DND-41 (cell line): ENCODE data around the gene ZNF783.
A peak's percentile ranks its signal among the peaks of the same experiment; 100 is the strongest.
"Not testable (repeated sequence)": the region's sequence is repeated elsewhere in the genome, so short reads cannot be mapped to it uniquely, and the experiment has no call there.

ENCODE experiments used
- ATAC-seq: fragments of 200-7000 bp; cut with Tn5 transposase; 3 replicates; pipeline ENCODE4 v1.9.1; 2021; ENCODE audit warnings: low read depth; ENCODE audit not compliant: insufficient read depth
- DNase-seq: peaks from one replicate; pipeline ENCODE4 v3.0.0-alpha.2; 2020
- H2AFZ ChIP-seq: 2 replicates; pipeline ENCODE4 v1.6.0; 2012; ENCODE audit warnings: low read depth, low read length
- H3K27ac ChIP-seq: 2 replicates; pipeline ENCODE4 v1.5.1; 2012; ENCODE audit warnings: low read length, inconsistent platforms
- H3K27me3 ChIP-seq: fragments of 200-600 bp; sonication (generic); 2 replicates; pipeline ENCODE4 v1.6.0; 2012; ENCODE audit warnings: low read length, mild to moderate bottlenecking, inconsistent platforms; ENCODE audit not compliant: insufficient read depth, poor library complexity
- H3K36me3 ChIP-seq: 2 replicates; pipeline ENCODE4 v1.5.1; 2012; ENCODE audit warnings: low read length, inconsistent platforms; ENCODE audit not compliant: insufficient read depth
- H3K4me1 ChIP-seq: 2 replicates; pipeline ENCODE4 v1.5.1; 2012; ENCODE audit warnings: mild to moderate bottlenecking, low read length; ENCODE audit not compliant: insufficient read depth
- H3K4me2 ChIP-seq: 2 replicates; pipeline ENCODE4 v1.6.0; 2012; ENCODE audit warnings: mild to moderate bottlenecking, moderate library complexity, low read length, inconsistent platforms; ENCODE audit not compliant: insufficient read depth
- H3K4me3 ChIP-seq, 2 experiments: fragments of 200-600 bp in 1 of 2; shearing (Covaris generic) in 1 of 2; 2 replicates each; pipeline ENCODE4 v1.5.1; 2012 to 2016; ENCODE audit warnings: inconsistent platforms in 2 of 2, low read length in 2 of 2, mild to moderate bottlenecking in 2 of 2, low read depth in 1 of 2, moderate library complexity in 1 of 2
- H3K79me2 ChIP-seq: 2 replicates; pipeline ENCODE4 v1.6.0; 2012; ENCODE audit warnings: low read length, inconsistent platforms; ENCODE audit not compliant: insufficient read depth
- H3K9ac ChIP-seq: 2 replicates; pipeline ENCODE4 v1.6.0; 2012; ENCODE audit warnings: low read depth, mild to moderate bottlenecking, inconsistent platforms, low read length, moderate library complexity
- H3K9me3 ChIP-seq: 2 replicates; pipeline ENCODE4 v1.5.1; 2012; ENCODE audit warnings: low read length, moderate library complexity, mild to moderate bottlenecking, inconsistent platforms; ENCODE audit not compliant: insufficient read depth, severe bottlenecking
- H4K20me1 ChIP-seq: 2 replicates; pipeline ENCODE4 v1.6.0; 2012; ENCODE audit warnings: low read length; ENCODE audit not compliant: insufficient read depth
- EZH2 ChIP-seq: IDR thresholded peaks from 3 replicates; pipeline ENCODE4 v1.6.1; 2012; ENCODE audit warnings: borderline replicate concordance, low read depth, mild to moderate bottlenecking, moderate library complexity, low read length, inconsistent platforms; ENCODE audit not compliant: severe bottlenecking
- TF ChIP-seq, protein P1 (sequence below): IDR thresholded peaks from 2 replicates; pipeline ENCODE4 v1.5.1; 2012; ENCODE audit warnings: borderline replicate concordance, low read length, moderate library complexity, mild to moderate bottlenecking; ENCODE audit not compliant: poor library complexity, severe bottlenecking; ENCODE audit errors: extremely low read depth

Gene ZNF783

DNA sequence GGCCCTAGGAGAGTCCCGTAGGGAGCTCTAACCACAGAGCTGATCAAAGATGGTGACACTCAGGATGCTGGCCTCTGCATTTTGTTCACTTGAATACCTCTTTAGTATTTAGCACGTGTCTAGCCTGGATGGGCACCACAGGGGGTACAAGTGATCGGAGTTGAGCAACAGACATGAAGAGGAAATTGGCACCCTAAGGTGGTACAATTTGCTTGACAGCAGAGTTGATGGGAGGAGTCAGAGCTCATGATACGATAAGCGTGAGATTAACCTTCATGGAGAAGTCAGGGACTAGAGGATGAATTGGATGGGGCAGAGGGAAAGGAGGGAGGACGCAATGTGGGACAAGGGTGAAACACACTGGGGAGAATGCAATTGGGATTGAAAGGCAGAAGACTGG is 32.5 kb upstream of the ZNF783 start:
- Histone ChIP-seq H3K27me3 (no peaks in the 10 kb centered on the region), H3K27ac (no peak overlapping the region), H3K4me2 (no peak overlapping the region), H4K20me1 (peaks cover 6% of the 10 kb centered on the region; the same call in 1 of the 2 replicates), H3K36me3 (peaks cover 15% of the 10 kb centered on the region), H3K9ac (no peak overlapping the region), H3K9me3 (no peaks in the 10 kb centered on the region), H3K79me2 (no peaks in the 10 kb centered on the region), H3K4me1 (no peaks in the 10 kb centered on the region), H2AFZ (no peak overlapping the region), H3K4me3 (no peak overlapping the region)
- ATAC-seq = peak; percentile 42; the same call in 2 of the 3 replicates
- DNase-seq = no peak
- TF ChIP-seq EZH2 = no peak
- TF ChIP-seq, protein P1, sequence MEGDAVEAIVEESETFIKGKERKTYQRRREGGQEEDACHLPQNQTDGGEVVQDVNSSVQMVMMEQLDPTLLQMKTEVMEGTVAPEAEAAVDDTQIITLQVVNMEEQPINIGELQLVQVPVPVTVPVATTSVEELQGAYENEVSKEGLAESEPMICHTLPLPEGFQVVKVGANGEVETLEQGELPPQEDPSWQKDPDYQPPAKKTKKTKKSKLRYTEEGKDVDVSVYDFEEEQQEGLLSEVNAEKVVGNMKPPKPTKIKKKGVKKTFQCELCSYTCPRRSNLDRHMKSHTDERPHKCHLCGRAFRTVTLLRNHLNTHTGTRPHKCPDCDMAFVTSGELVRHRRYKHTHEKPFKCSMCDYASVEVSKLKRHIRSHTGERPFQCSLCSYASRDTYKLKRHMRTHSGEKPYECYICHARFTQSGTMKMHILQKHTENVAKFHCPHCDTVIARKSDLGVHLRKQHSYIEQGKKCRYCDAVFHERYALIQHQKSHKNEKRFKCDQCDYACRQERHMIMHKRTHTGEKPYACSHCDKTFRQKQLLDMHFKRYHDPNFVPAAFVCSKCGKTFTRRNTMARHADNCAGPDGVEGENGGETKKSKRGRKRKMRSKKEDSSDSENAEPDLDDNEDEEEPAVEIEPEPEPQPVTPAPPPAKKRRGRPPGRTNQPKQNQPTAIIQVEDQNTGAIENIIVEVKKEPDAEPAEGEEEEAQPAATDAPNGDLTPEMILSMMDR = no peak

DNA sequence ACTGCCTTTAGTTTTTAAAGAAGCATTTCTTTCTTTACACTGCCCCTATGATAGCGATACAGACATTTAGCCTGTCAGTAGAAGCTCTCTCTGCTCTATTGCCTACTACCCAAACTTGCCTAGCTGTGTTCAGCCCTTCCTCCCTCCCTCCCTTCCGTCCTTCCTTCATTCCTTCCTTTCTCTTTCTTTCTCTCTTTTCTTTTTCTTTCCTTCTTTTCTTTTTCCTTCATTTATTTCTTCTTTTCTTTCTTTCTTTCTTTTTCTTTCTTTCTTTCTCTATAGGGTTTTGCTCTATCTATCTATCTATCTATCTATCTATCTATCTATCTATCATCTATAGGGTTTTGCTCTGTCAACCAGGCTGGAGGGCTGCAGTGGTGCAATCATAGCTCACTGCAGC is 29.6 kb upstream of the ZNF783 start:
- no peak overlapping the region for H3K9ac ChIP-seq
- no peaks in the 10 kb centered on the region for H3K36me3 ChIP-seq
- no peak for TF ChIP-seq EZH2
- TF ChIP-seq, protein P1 = no peak
- no peak for DNase-seq
- H4K20me1 ChIP-seq = no peaks in the 10 kb centered on the region
- no peak for ATAC-seq
- no peak overlapping the region for H2AFZ ChIP-seq
- no peaks in the 10 kb centered on the region for H3K9me3 ChIP-seq
- no peaks in the 10 kb centered on the region for H3K79me2 ChIP-seq
- no peaks in the 10 kb centered on the region for H3K4me1 ChIP-seq
- no peak overlapping the region for H3K4me3 ChIP-seq
- H3K27me3 ChIP-seq = no peaks in the 10 kb centered on the region
- H3K4me2 ChIP-seq = no peak overlapping the region
- no peak overlapping the region for H3K27ac ChIP-seq

DNA sequence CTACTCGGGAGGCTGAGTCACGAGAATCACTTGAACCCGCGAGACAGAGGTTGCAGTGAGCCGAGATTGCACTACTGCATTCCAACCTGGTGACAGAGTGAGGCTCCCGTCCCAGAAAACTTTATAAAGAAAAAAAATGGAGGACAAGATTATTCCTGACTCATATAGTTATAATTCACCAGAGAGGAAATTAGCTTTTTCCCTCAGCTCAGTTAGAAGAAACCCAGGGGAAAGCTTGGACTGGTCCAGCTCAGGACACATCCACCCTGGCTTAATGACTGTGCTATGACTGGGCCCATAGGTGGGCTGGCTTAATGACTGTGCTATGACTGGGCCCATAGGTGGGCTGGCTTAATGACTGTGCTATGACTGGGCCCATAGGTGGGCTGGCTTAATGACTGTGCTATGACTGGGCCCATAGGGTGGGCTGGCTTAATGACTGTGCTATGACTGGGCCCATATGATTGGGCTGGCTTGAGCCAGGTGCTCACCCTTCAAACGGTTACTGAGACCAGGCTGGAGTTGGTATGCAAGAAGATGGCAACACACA is 28.3 kb upstream of the ZNF783 start:
- not testable (repeated sequence) for H3K79me2 ChIP-seq, H3K4me1 ChIP-seq, H3K9ac ChIP-seq, ATAC-seq, H3K36me3 ChIP-seq, H3K27me3 ChIP-seq, H3K4me3 ChIP-seq, H4K20me1 ChIP-seq, H3K27ac ChIP-seq, H3K9me3 ChIP-seq, H3K4me2 ChIP-seq, DNase-seq, H2AFZ ChIP-seq

DNA sequence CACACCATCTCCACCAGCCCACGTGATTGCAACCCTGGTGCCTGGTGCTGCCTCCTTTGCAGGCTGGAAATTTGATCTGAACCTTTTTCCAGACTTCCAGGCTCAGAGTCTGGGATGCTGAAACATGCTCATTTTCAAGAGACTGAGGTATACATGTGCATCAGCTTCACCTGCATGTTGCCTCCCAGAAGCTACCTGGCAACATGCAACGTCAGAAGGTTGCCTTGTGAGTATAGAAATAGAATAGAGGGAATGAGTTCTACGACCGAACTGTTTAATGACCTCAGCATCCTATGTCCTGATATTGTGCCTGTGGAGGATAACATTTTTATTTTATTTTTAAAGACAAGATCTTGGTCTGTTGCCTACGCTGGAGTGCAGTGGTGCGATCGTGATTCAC is 24.5 kb upstream of the ZNF783 start:
- H2AFZ ChIP-seq = no peak overlapping the region
- peaks cover 4% of the 10 kb centered on the region; the same call in 1 of the 2 replicates for H4K20me1 ChIP-seq
- peaks cover 29% of the 10 kb centered on the region for H3K79me2 ChIP-seq
- no peak overlapping the region for H3K4me3 ChIP-seq
- peaks cover 23% of the 10 kb centered on the region for H3K4me1 ChIP-seq
- no peak for DNase-seq
- H3K4me2 ChIP-seq = no peak overlapping the region
- no peak overlapping the region for H3K27ac ChIP-seq
- TF ChIP-seq, protein P1 = no peak
- TF ChIP-seq EZH2 = no peak
- no peak for ATAC-seq
- peaks cover 4% of the 10 kb centered on the region for H3K9me3 ChIP-seq
- no peak overlapping the region for H3K9ac ChIP-seq
- peaks cover 14% of the 10 kb centered on the region for H3K36me3 ChIP-seq
- H3K27me3 ChIP-seq = no peaks in the 10 kb centered on the region
